GM18505 (cell line): Measurements from ENCODE around the gene ZNF324.
"Not testable (repeated sequence)": the region's sequence is repeated elsewhere in the genome, so short reads cannot be mapped to it uniquely, and the experiment has no call there.

Experiments used
- ATAC-seq: cut with Tn5 transposase; IDR thresholded peaks from one replicate; pipeline ENCODE4 v1.9.1; 2021; ENCODE audit not compliant: unreplicated experiment
- POLR2A ChIP-seq: IDR thresholded peaks from 4 replicates; pipeline ENCODE4 v1.6.1; 2011; ENCODE audit warnings: borderline replicate concordance; ENCODE audit not compliant: insufficient read depth, insufficient read length; ENCODE audit errors: extremely low read depth

The ZNF324 gene

DNA sequence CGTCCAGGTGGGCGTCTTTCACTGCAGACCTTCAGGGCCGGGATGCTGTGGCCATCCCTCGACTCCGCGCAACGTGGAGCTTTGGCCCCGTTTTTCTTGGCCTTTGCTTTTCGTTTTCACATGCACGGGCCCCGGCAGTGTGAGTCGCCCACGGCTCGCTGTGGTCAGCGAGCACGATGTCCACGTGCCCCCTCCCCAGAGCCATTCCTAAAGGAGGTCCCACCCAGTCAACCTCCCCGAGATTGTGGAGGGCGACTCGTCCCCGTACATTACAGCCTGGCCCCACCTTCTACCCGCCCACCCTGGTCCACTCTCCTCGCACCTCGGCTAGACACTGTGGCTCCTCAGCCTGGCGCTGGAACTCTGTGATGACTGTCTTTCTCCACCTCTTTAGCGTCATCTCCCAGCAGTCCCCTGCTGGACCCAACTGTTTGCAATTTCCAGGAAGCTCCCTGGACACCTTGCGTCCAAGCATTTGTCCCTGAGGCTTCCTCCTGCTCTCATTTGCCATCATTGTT lies 9.7 kb downstream of the ZNF324 start:
- no peak for TF ChIP-seq POLR2A
- ATAC-seq: no peak

DNA sequence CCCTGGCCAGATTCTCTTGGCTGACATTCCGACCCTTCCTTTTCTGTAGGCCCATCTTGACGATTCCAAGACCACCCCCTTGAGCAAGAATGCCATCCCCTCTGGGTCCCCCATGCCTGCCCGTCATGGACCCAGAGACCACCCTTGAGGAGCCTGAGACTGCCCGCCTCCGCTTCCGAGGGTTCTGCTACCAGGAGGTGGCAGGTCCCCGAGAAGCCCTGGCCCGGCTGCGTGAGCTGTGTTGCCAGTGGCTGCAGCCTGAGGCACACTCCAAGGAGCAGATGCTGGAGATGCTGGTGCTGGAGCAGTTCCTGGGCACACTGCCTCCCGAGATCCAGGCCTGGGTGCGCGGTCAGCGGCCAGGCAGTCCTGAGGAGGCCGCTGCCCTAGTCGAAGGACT lies 10.2 kb downstream of the ZNF324 start:
- TF ChIP-seq POLR2A: no peak
- ATAC-seq: no peak

DNA sequence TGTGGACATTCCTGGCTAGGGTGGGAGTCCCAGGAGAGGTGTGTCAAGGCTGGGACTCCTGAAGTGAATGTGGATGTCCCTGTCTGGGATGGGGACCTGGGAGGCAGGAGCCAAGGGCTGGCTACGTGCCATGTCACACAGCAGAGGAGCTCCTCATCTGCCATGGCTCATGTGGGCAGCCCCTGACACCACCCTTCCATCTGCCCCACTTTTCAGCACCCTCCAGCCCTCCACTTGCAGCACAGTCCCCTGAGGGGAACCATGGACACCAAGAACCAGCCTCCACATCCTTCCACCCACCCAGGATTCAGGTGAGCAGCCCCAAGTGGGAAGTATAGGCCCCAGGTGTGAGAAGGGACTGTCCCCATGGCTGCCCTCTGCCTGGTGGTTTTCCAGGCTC lies 11.0 kb downstream of the ZNF324 start:
- no peak for ATAC-seq
- TF ChIP-seq POLR2A: no peak

DNA sequence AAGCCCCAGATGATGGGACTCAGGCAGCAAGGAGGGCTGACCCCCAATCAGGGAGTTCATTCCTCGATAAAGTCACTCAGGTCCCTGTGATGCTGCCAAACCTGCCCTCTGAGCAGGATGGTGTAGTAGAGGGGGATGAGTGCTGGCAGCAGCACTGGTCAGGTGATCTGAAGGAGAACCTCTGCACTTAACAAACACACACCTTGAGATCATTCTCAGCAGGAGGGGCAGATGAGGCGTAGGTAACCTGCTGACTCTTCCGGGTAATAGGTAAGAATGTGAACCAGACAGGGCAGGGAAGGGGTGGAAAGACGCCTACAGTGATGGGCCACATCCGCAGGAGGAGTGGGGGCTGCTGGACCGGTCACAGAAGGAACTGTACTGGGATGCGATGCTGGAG lies 12.4 kb downstream of the ZNF324 start:
- no peak for TF ChIP-seq POLR2A
- no peak for ATAC-seq

GRCh38 chr19:58479736-58480480 lies 13.0 kb downstream of the ZNF324 start:
- ATAC-seq: no peak
- no peak for TF ChIP-seq POLR2A

GRCh38 chr19:58480481-58480830 lies 13.6 kb downstream of the ZNF324 start:
- no peak for ATAC-seq
- no peak for TF ChIP-seq POLR2A

DNA sequence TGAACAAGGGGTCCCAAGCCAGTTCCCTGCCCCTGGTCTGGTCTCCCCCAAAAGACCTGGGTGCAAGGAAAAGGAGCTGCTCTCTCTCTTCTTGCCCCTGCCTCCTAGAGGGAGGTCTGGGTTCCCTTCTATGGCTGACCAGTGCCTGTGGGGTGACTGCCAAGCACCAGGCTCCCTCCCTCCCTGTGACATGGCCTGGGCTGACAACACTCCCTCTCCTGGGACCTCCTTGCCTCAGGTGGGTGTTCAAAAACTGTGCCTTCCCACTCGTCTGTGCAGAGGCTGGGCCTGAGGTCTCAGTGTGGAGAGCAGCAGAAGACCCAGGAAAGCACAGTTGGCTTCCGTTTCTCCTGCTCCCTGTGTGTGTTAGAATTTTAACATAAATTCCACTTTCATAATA lies 14.0 kb downstream of the ZNF324 start:
- ATAC-seq: no peak
- no peak for TF ChIP-seq POLR2A

DNA sequence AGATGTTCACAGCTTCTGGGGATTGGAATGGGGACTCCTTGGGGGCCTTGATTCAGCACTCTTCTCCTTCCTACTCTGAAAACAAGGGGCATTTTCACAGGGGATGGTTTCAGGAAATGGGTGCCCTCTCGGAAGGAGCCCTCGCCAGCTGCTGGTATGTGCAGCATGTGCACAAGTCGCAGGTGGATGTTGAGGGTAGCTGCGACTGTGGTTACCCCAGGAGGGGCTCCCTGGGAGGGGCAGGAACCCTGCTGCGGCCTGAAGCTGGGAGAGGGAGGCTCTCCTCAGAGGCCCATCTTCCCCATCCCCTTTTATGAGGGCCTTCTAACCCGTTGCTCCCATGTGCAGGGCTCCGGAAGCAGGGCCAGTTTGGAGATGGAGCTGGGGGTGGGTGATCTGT lies 15.5 kb downstream of the ZNF324 start:
- no peak for TF ChIP-seq POLR2A
- ATAC-seq: no peak

DNA sequence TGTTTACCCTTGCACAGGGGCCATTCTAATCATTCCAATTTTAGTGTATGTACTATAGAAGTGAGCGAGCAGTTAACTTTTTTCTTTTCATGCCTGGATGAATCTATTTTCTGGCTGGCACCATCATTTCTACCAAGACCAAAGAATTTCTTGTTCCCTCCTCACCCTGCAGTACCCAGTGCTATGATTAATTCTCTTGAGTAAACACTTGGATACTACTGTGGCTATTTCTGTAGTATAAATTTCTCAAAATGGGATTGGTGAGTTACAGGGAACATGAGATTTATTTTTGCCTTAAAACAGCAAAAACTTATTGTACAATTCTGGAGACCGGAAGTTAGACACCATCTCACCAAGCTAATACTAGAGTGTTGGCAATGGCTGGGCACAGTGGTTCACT lies 16.9 kb downstream of the ZNF324 start:
- no peak for TF ChIP-seq POLR2A
- no peak for ATAC-seq

DNA sequence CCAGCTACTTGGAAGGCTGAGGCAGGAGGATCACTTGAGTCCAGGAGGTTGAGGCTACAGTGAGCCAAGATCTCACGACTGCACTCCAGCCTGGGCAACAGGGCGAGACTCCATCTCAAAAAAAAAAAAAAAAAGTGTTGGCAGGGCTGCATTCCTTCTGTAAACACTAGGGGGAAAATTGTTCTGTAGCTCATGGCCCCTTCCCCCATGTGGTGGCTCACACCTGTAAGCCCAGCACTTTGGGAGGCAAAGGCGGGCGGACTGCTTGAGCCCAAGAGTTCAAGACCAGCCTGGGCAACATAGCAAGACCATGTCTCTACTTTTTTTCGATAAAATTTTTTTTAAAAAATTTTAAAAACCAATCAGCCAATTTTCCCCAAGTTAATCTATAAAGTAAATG lies 17.5 kb downstream of the ZNF324 start:
- not testable (repeated sequence) for ATAC-seq

DNA sequence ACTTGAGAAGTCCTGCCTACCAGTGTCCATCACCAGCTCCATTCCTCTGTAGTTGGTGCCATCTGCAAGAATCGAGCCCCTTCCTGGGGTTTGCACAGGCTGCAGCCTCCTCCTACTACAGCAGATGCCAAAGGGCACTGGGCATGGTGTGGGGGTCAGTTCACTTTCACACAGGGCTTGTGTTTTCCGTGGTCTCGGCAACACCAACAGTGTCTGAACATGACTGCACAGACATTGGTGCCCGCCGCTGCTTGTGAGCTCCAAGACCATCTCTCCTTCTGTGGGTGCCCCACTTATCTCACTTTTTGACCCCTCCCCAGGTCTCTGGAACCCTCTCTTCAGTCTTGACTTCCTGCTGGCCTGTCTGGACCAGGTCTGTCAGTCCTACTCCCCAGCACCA lies 24.5 kb downstream of the ZNF324 start:
- ATAC-seq: no peak
- TF ChIP-seq POLR2A: no peak

GRCh38 chr19:58492265-58492664 lies 25.4 kb downstream of the ZNF324 start:
- ATAC-seq: no peak

GRCh38 chr19:58497634-58498170 lies 30.8 kb downstream of the ZNF324 start:
- no peak for TF ChIP-seq POLR2A
- ATAC-seq: no peak

More at GRCh38 chr19:58492265-58492664, 25.4 kb downstream of the ZNF324 start:
- no peak for TF ChIP-seq POLR2A

- peak; percentile 14 for ATAC-seq
- no peak for TF ChIP-seq POLR2A
Measured at GRCh38 chr19:58498316-58499020, 31.6 kb downstream of the ZNF324 start.
